ENCODE data around the gene TBC1D13. TPM values are rescaled to one million over a fixed set of nuclear protein-coding genes. Genes with fewer than 3 reads are reported as not detected.

The TBC1D13 gene
- total and polyA plus RNA-seq, 2 of the 4 experiments (the other 2 are of a cell fraction) = 9.1 to 26.4 TPM

- dilution Hi-C loops (cut with HindIII; ENCODE audit: low sequenced_read_pairs, unreplicated experiment) (no loop called here), in situ Hi-C loops (cut with MboI; ENCODE audit: low sequenced_read_pairs) (no loop called here), intact Hi-C loops (cut with micrococcal nuclease) (no loop called here)
- Histone ChIP-seq H4K20me1 (ENCODE audit: insufficient read depth, low read length) (0 out of 2 replicates have a peak, but pooled peaks cover 4% of the 10 kb centered on the region), H2AK9ac (replicated peaks; ENCODE audit: low read depth, low read length, poor library complexity) (no peak overlapping the region), H3K4me2 (ENCODE audit: low read depth, low read length) (no peak overlapping the region), H3K9me3 (ENCODE audit: control insufficient read depth, insufficient read depth, low read length) (no peaks in the 10 kb centered on the region), H2BK15ac (ENCODE audit: low read depth, low read length) (no peak overlapping the region), H2BK20ac (ENCODE audit: low read depth, low read length) (no peak overlapping the region), H3K27ac (ENCODE audit: insufficient read depth, low read length) (no peak overlapping the region), H3K18ac (ENCODE audit: low read depth, low read length) (no peak overlapping the region), H3K79me1 (ENCODE audit: low read depth in 1 of 2, low read length in 2 of 2) (peaks cover 11 to 43% of the 10 kb centered on the region in 2 experiments; a peak in 3 of 4 replicates), H3K23ac (ENCODE audit: low read depth, low read length) (no peak overlapping the region), H3K4me3 (ENCODE audit: insufficient read depth, low read depth, low read length) (no peak overlapping the region), H3K14ac (replicated peaks; ENCODE audit: low read depth, low read length) (no peak overlapping the region), H4K91ac (ENCODE audit: insufficient read depth, low read depth, low read length) (no peak overlapping the region), H2AK5ac (ENCODE audit: low read depth, low read length) (no peak overlapping the region), H3K9ac (ENCODE audit: low read depth, low read length) (no peak overlapping the region), H4K8ac (ENCODE audit: low read depth in 2 of 2, low read length in 2 of 2) (no peak overlapping the region), H3K9me1 (ENCODE audit: insufficient read depth, low read length) (no peaks in the 10 kb centered on the region), H3K56ac (ENCODE audit: extremely low read depth, insufficient read depth, low read length) (no peak overlapping the region), H2BK120ac (ENCODE audit: low read depth, low read length) (no peak overlapping the region), H3K27me3 (ENCODE audit: control insufficient read depth, insufficient read depth, low read length) (no peaks in the 10 kb centered on the region), H4K5ac (ENCODE audit: low read depth, low read length) (no peak overlapping the region), H2BK5ac (ENCODE audit: low read depth, low read length, poor library complexity, severe bottlenecking) (no peak overlapping the region), H2AFZ (replicated peaks; ENCODE audit: low read length, poor library complexity) (no peak overlapping the region), H3K4me1 (ENCODE audit: control insufficient read depth, insufficient read depth, low read length) (no peaks in the 10 kb centered on the region), H3K36me3 (ENCODE audit: control insufficient read depth, insufficient read depth, low read length) (peaks cover 4% of the 10 kb centered on the region), H3K4ac (ENCODE audit: low read depth, low read length) (no peak overlapping the region)
- ATAC-seq (ENCODE audit: low read depth) (no peak), DNase-seq (no peak)
- WGBS, 2 experiments (ENCODE audit: extremely low coverage in 2 of 2, insufficient read length in 1 of 2) = 85% methylated on average over 6 of the region's 6 CpGs; no CpG with 5 or more reads in 1 of the 2 experiments
- TF ChIP-seq USF2 (IDR thresholded peaks at IDR 0.05; ENCODE audit: low read depth, low read length) (no peak), RCOR1 (IDR thresholded peaks at IDR 0.05; ENCODE audit: insufficient replicate concordance, low read length) (no peak), MXI1 (IDR thresholded peaks at IDR 0.05; ENCODE audit: borderline replicate concordance, low read depth, low read length) (no peak), CHD1 (IDR thresholded peaks at IDR 0.05; ENCODE audit: low read depth, low read length) (no peak), CEBPB (IDR thresholded peaks at IDR 0.05; ENCODE audit: low read depth, low read length) (no peak), RAD21 (IDR thresholded peaks at IDR 0.05; ENCODE audit: low read length) (no peak), RFX5 (IDR thresholded peaks at IDR 0.05; ENCODE audit: low read depth, low read length) (no peak)
- no TSS peak for BruUV-seq (replicated peaks)
- CTCF ChIA-PET = no interaction called here
- POLR2A ChIA-PET (ENCODE audit: unreplicated experiment) = no interaction called here
Observed at GRCh38 chr9:128764361-128764760, 22.7 kb upstream of the TBC1D13 start.

All from IMR-90 (cell line).